Smooth muscle cell (in vitro differentiated cells): ENCODE data around the gene MCOLN3. TPM values are rescaled to one million over a fixed set of nuclear protein-coding genes. Genes with fewer than 3 reads are reported as not detected.
"Not testable (repeated sequence)": the region's sequence is repeated elsewhere in the genome, so short reads cannot be mapped to it uniquely, and the experiment has no call there.

Experiments used
- DNase-seq: peaks from one replicate; lab custom pipeline; 2025; ENCODE audit not compliant: unreplicated experiment; lab: John Stamatoyannopoulos, UW
- H2AFZ ChIP-seq: fragments of 200-600 bp; sonication (generic); 2 replicates; pipeline ENCODE4 v1.6.0; 2016; ENCODE audit warnings: antibody characterized with exemption, low read depth, mild to moderate bottlenecking
- H3F3A ChIP-seq: fragments of 200-600 bp; sonication (generic); 2 replicates; pipeline ENCODE4 v1.6.0; 2017; ENCODE audit warnings: antibody characterized with exemption, low read depth
- H3K27ac ChIP-seq: fragments of 200-600 bp; sonication (generic); 2 replicates; pipeline ENCODE4 v1.5.1; 2016; ENCODE audit warnings: low read depth, mild to moderate bottlenecking
- H3K27me3 ChIP-seq: fragments of 200-600 bp; sonication (generic); 2 replicates; pipeline ENCODE4 v1.6.1; 2016; ENCODE audit warnings: low read depth, mild to moderate bottlenecking
- H3K36me3 ChIP-seq: fragments of 200-600 bp; sonication (generic); 2 replicates; pipeline ENCODE4 v1.5.1; 2016; ENCODE audit warnings: low read depth
- H3K4me1 ChIP-seq: fragments of 200-600 bp; sonication (generic); 2 replicates; pipeline ENCODE4 v1.5.1; 2016; ENCODE audit warnings: low read depth
- H3K4me2 ChIP-seq: fragments of 200-600 bp; sonication (generic); 2 replicates; pipeline ENCODE4 v1.6.0; 2016; ENCODE audit warnings: mild to moderate bottlenecking
- H3K4me3 ChIP-seq: fragments of 200-600 bp; sonication (generic); 2 replicates; pipeline ENCODE4 v1.5.1; 2016; ENCODE audit warnings: mild to moderate bottlenecking
- H3K79me2 ChIP-seq: fragments of 200-600 bp; sonication (generic); 2 replicates; pipeline ENCODE4 v1.6.0; 2016; ENCODE audit warnings: low read depth, mild to moderate bottlenecking
- H3K9ac ChIP-seq: fragments of 200-600 bp; sonication (generic); 2 replicates; pipeline ENCODE4 v1.6.0; 2016; ENCODE audit warnings: low read depth
- H3K9me3 ChIP-seq: fragments of 200-600 bp; sonication (generic); replicated peaks from 2 replicates; pipeline ENCODE4 v1.5.1; 2016; ENCODE audit warnings: low read depth
- H4K20me1 ChIP-seq: fragments of 200-600 bp; sonication (generic); 2 replicates; pipeline ENCODE4 v1.6.0; 2016; ENCODE audit warnings: low read depth
- CTCF ChIP-seq: fragments of 200-600 bp; sonication (generic); IDR thresholded peaks from 2 replicates; pipeline ENCODE4 v1.5.1; 2017; ENCODE audit warnings: borderline replicate concordance, mild to moderate bottlenecking, antibody characterized with exemption; ENCODE audit not compliant: insufficient read depth, poor library complexity, severe bottlenecking
- WGBS: methylation state at CpG from one replicate; pipeline ENCODE4 v1.1.7; 2016; ENCODE audit warnings: low lambda C conversion rate; 5-methylcytosine and 5-hydroxymethylcytosine counted together
- polyA plus RNA-seq: library from polyadenylated mRNA; unstranded; fragments of >200 nt; fragmentation: Nextera tagmentation; extraction: Ambion mirVana; gene quantifications from 2 replicates; pipeline ENCODE4 v1.2.1, GENCODE V29; 2016
- total RNA-seq: library from RNA; depleted of rRNA; stranded (reverse); fragments of >200 nt; gene quantifications from 2 replicates; pipeline ENCODE4 v1.2.3, GENCODE V29; 2014

MCOLN3 gene
- total and polyA plus RNA-seq, 2 experiments from 2014 or later, result 0.50 to 1.7 TPM

DNA sequence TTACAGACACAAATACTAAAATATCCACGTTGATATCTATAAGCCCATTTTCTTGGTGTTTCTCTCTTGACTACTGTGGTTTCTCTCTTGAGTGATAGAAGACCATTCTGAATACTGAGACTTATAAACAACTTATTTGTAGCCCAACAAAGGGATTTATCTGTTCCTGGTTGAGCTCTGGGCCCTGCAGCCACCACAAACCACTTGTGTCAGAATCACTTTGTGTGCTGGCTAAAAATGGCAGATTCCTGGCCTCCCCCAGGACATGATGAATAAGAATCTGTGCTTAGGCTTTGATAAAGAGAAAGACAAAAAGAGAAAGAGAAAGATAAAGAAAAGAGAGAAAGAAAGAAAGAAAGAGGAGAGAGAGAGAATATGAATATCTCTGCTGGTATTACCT is 32.5 kb downstream of the MCOLN3 start:
- 93% methylated on average over 1 of the region's 1 CpG for WGBS
- H3K4me3 ChIP-seq, result no peak overlapping the region
- no peak overlapping the region for H3K9ac ChIP-seq
- no peak for TF ChIP-seq CTCF
- no peaks in the 10 kb centered on the region for H3F3A ChIP-seq
- no peaks in the 10 kb centered on the region for H3K9me3 ChIP-seq
- H3K36me3 ChIP-seq, result no peaks in the 10 kb centered on the region
- no peaks in the 10 kb centered on the region for H3K27me3 ChIP-seq
- H3K4me2 ChIP-seq, result no peak overlapping the region
- H4K20me1 ChIP-seq, result no peaks in the 10 kb centered on the region
- H2AFZ ChIP-seq, result no peak overlapping the region
- H3K79me2 ChIP-seq, result no peaks in the 10 kb centered on the region
- H3K4me1 ChIP-seq, result no peaks in the 10 kb centered on the region
- H3K27ac ChIP-seq, result no peak overlapping the region
- no peak for DNase-seq

DNA sequence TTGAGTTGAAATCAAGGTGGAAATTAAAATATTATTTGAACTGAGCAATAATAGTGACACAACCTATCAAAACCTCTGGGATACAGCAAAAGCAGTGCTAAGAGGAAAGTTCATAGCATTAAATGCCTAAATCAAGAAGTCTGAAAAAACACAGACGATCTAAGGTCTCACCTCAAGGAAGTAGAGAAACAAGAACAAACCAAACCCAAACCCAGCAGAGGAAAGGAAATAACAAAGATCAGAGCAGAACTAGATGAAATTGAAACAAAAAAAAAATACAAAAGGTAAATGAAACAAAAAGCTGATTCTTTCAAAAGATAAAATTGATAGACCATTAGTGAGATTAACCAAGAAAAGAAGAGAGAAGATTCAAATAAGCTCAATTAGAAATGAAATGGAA is 42.7 kb downstream of the MCOLN3 start:
- H3K36me3 ChIP-seq, H3K27ac ChIP-seq, H2AFZ ChIP-seq, H3K4me1 ChIP-seq, H3K4me3 ChIP-seq, H3F3A ChIP-seq, H3K4me2 ChIP-seq, H3K9me3 ChIP-seq, H3K79me2 ChIP-seq, H4K20me1 ChIP-seq, H3K9ac ChIP-seq, DNase-seq: not testable (repeated sequence)
- peaks cover 22% of the 10 kb centered on the region for H3K27me3 ChIP-seq
- 83% methylated on average over 1 of the region's 1 CpG for WGBS

GRCh38 chr1:85001742-85002141 is 46.6 kb downstream of the MCOLN3 start:
- Histone ChIP-seq H3K4me1 (peaks cover 10% of the 10 kb centered on the region), H4K20me1 (no peaks in the 10 kb centered on the region), H3F3A (no peaks in the 10 kb centered on the region), H2AFZ (no peak overlapping the region), H3K9me3 (no peaks in the 10 kb centered on the region), H3K27me3 (peaks cover 60% of the 10 kb centered on the region), H3K79me2 (no peaks in the 10 kb centered on the region), H3K4me3 (no peak overlapping the region), H3K36me3 (no peaks in the 10 kb centered on the region), H3K4me2 (no peak overlapping the region), H3K9ac (no peak overlapping the region), H3K27ac (no peak overlapping the region)
- DNase-seq, result no peak
- no peak for TF ChIP-seq CTCF

DNA sequence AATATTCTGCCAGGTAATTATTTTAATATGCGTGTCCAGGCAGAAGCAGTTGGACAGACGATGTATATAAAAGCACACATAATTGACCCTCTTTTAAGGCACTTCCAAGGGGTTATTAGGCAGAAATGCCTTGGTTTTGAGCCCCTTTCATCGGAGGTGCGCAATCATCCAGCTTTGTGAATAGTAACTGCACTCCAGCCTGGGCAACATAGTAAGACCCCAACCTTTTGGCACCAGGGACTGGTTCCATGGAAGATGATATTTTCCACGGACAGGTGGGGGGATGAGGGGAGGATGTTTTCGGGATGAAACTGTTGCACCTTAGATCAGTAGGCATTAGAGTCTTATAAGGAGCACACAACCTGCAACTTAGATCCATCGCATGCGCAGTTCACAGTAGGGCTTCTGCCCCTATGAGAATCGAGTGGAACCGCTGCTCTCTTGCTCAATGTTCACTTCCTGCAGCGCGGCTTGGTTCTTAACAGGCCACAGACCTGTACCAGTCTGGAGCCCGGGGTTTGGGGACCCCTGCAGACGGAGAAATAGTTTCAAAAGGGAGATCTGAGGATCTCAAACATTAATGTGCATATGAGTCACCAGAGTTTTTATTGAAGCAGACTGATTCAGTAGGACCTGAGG is 49.5 kb downstream of the MCOLN3 start:
- H3K4me1 ChIP-seq, result peaks cover 14% of the 10 kb centered on the region
- peak overlapping the region; percentile 58 for H3K4me3 ChIP-seq
- peaks cover 84% of the 10 kb centered on the region for H3K27me3 ChIP-seq
- TF ChIP-seq CTCF, result no peak
- no peaks in the 10 kb centered on the region for H4K20me1 ChIP-seq
- DNase-seq, result no peak
- H3K4me2 ChIP-seq, result peak overlapping the region; percentile 96
- no peak overlapping the region for H3K9ac ChIP-seq
- no peak overlapping the region for H2AFZ ChIP-seq
- H3F3A ChIP-seq, result no peaks in the 10 kb centered on the region
- no peaks in the 10 kb centered on the region for H3K9me3 ChIP-seq
- H3K27ac ChIP-seq, result no peak overlapping the region
- H3K36me3 ChIP-seq, result no peaks in the 10 kb centered on the region
- 37% methylated on average over 14 of the region's 14 CpGs for WGBS
- H3K79me2 ChIP-seq, result no peaks in the 10 kb centered on the region
